GM12878 (cell line): ENCODE results near the gene RXYLT1. TPM values are rescaled to one million over a fixed set of nuclear protein-coding genes. Genes with fewer than 3 reads are reported as not detected.

Experiments used
- ATAC-seq: fragments of 200-7000 bp; cut with Tn5 transposase; 3 replicates; pipeline ENCODE4 v1.9.1; 2020; ENCODE audit warnings: mild to moderate bottlenecking, moderate library complexity
- BruUV-seq: library from RNA; stranded (reverse); fragments of 400-500 nt; replicated peaks from 2 replicates; lab custom pipeline; 2021; lab: Mats Ljungman, UMichigan
- CTCF ChIA-PET: fragments of 300-600 bp; sonication (Branson Sonifier 250); formaldehyde crosslinking; extraction: SDS; loops from one replicate; lab custom pipeline; 2021; ENCODE audit warnings: inconsistent platforms; lab: Yijun Ruan, JAX
- POLR2A ChIA-PET: fragments of 350-600 bp; formaldehyde crosslinking; extraction: SDS; loops from one replicate; lab custom pipeline; 2021; ENCODE audit warnings: inconsistent platforms; lab: Charles Lee
- RAD21 ChIA-PET: fragments of 300-600 bp; sonication (Branson Sonifier 250); formaldehyde crosslinking; loops from one replicate; lab custom pipeline; 2023; ENCODE audit warnings: antibody characterized with exemption; ENCODE audit not compliant: unreplicated experiment; lab: Charles Lee
- SMC1A ChIA-PET: fragments of 300-600 bp; sonication (Branson Sonifier 250); formaldehyde crosslinking; loops from one replicate; lab custom pipeline; 2023; ENCODE audit not compliant: unreplicated experiment, uncharacterized antibody; lab: Charles Lee
- DNase-seq: peaks from one replicate; pipeline ENCODE4 v3.0.0-alpha.2; 2011; ENCODE audit warnings: low read depth, low spot score
- FAIRE-seq: peaks from 3 replicates; lab custom pipeline; 2011; peaks lifted over from hg19 to GRCh38; lab: Jason Lieb, UNC
- H2AFZ ChIP-seq: 2 replicates; pipeline ENCODE4 v1.6.0; 2011; ENCODE audit warnings: low read depth, low read length, control low read depth; ENCODE audit not compliant: control insufficient read depth
- H3K27ac ChIP-seq: 2 replicates; pipeline ENCODE4 v1.5.1; 2011; ENCODE audit warnings: control low read depth; ENCODE audit not compliant: control insufficient read depth, insufficient read depth
- H3K27me3 ChIP-seq, 2 experiments: replicated peaks in 1 of 2; 2 replicates each; pipeline versions ENCODE4 v1.6.0 to v1.6.1; 2011; ENCODE audit warnings: low read length in 1 of 2; ENCODE audit not compliant: control insufficient read depth in 2 of 2, insufficient read depth in 2 of 2
- H3K36me3 ChIP-seq, 2 experiments: 2 replicates each; pipeline ENCODE4 v1.5.1; 2011; ENCODE audit warnings: low read length in 1 of 2; ENCODE audit not compliant: control insufficient read depth in 2 of 2, insufficient read depth in 2 of 2
- H3K4me1 ChIP-seq: 2 replicates; pipeline ENCODE4 v1.6.1; 2011; ENCODE audit warnings: mild to moderate bottlenecking, low read length, moderate library complexity, mixed read lengths; ENCODE audit not compliant: control insufficient read depth, insufficient read depth
- H3K4me2 ChIP-seq: 2 replicates; pipeline ENCODE4 v1.6.0; 2011; ENCODE audit warnings: control low read depth; ENCODE audit not compliant: control insufficient read depth, insufficient read depth
- H3K4me3 ChIP-seq: fragments of 200-600 bp; sonication (generic); 2 replicates; pipeline ENCODE4 v1.5.1; 2016
- H3K79me2 ChIP-seq: 2 replicates; pipeline ENCODE4 v1.6.0; 2011; ENCODE audit warnings: low read length; ENCODE audit not compliant: control insufficient read depth, insufficient read depth
- H3K9ac ChIP-seq: 2 replicates; pipeline ENCODE4 v1.8.0; 2011; ENCODE audit warnings: low read length, control low read depth, mixed read lengths; ENCODE audit not compliant: control insufficient read depth, insufficient read depth
- H3K9me3 ChIP-seq: replicated peaks from 3 replicates; pipeline ENCODE4 v1.5.1; 2011; ENCODE audit warnings: mild to moderate bottlenecking, low read length; ENCODE audit not compliant: control insufficient read depth, insufficient read depth
- H4K20me1 ChIP-seq: 2 replicates; pipeline ENCODE4 v1.6.0; 2011; ENCODE audit not compliant: control insufficient read depth, insufficient read depth
- ATF7 ChIP-seq: fragments of 450-650 bp; IDR thresholded peaks from 2 replicates; pipeline ENCODE4 v1.6.1; 2016; ENCODE audit warnings: low read depth, mild to moderate bottlenecking
- BACH1 ChIP-seq: fragments of 450-650 bp; IDR thresholded peaks from 2 replicates; pipeline ENCODE4 v1.6.1; 2017; ENCODE audit warnings: mild to moderate bottlenecking, borderline replicate concordance
- BCL3 ChIP-seq: IDR thresholded peaks from 2 replicates; pipeline ENCODE4 v1.6.1; 2011; ENCODE audit warnings: borderline replicate concordance, low read depth, mild to moderate bottlenecking, moderate library complexity, low read length; ENCODE audit not compliant: insufficient read depth, poor library complexity, severe bottlenecking
- CHD1 ChIP-seq: IDR thresholded peaks from 2 replicates; pipeline ENCODE4 v1.6.1; 2012; ENCODE audit warnings: low read depth, low read length, improper control_type of control experiment
- DPF2 ChIP-seq: fragments of 450-650 bp; IDR thresholded peaks from 2 replicates; pipeline ENCODE4 v1.6.1; 2017; ENCODE audit warnings: mild to moderate bottlenecking
- E4F1 ChIP-seq: fragments of 450-650 bp; IDR thresholded peaks from 2 replicates; pipeline ENCODE4 v1.6.1; 2018; ENCODE audit warnings: borderline replicate concordance, mild to moderate bottlenecking; ENCODE audit not compliant: partially characterized antibody
- EGR1 ChIP-seq, 2 experiments: IDR thresholded peaks; 1 replicate in 1 of 2; 2 replicates in 1 of 2; pipeline ENCODE4 v1.6.1; 2011 to 2012; ENCODE audit warnings: low read depth in 2 of 2, low read length in 2 of 2, borderline replicate concordance in 1 of 2, mild to moderate bottlenecking in 1 of 2, moderate library complexity in 1 of 2
- ESRRA ChIP-seq: IDR thresholded peaks from 2 replicates; pipeline ENCODE4 v1.6.1; 2012; ENCODE audit warnings: mild to moderate bottlenecking, low read length, improper control_type of control experiment
- KAT2A ChIP-seq: conservative IDR thresholded peaks from 2 replicates; pipeline ENCODE4 v1.6.1; 2011; ENCODE audit warnings: low read depth, low read length; ENCODE audit not compliant: control insufficient read depth
- KLF5 ChIP-seq: fragments of 450-650 bp; IDR thresholded peaks from 2 replicates; pipeline ENCODE4 v1.6.1; 2014; ENCODE audit warnings: mild to moderate bottlenecking; ENCODE audit not compliant: partially characterized antibody
- MTA3 ChIP-seq: IDR thresholded peaks from 2 replicates; pipeline ENCODE4 v1.6.1; 2012; ENCODE audit warnings: low read length, inconsistent platforms, borderline replicate concordance
- MYB ChIP-seq: fragments of 150-350 bp; IDR thresholded peaks from 2 replicates; pipeline ENCODE4 v1.6.1; 2014; ENCODE audit warnings: mild to moderate bottlenecking, low read depth, low read length, borderline replicate concordance
- STAT3 ChIP-seq: IDR thresholded peaks from 2 replicates; pipeline ENCODE4 v1.6.1; 2011; ENCODE audit warnings: low read depth, low read length, improper control_type of control experiment
- TCF7 ChIP-seq: IDR thresholded peaks from 2 replicates; pipeline ENCODE4 v1.6.1; 2014; ENCODE audit warnings: antibody characterized with exemption, borderline replicate concordance
- ZBTB4 ChIP-seq: fragments of 450-650 bp; formaldehyde crosslinking; IDR thresholded peaks from 2 replicates; pipeline ENCODE4 v1.4.0; 2022; ENCODE audit warnings: mild to moderate bottlenecking, moderate library complexity
- WGBS: methylation state at CpG from one replicate; pipeline ENCODE4 v1.1.6; 2016; ENCODE audit warnings: low lambda C conversion rate; ENCODE audit not compliant: insufficient replicate concordance, insufficient coverage; ENCODE audit errors: missing lambda C conversion rate; 5-methylcytosine and 5-hydroxymethylcytosine counted together
- in situ Hi-C: fragments of 300-500 bp; cut with MboI; formaldehyde crosslinking; loops from 9 replicates; pipeline ENCODE4 v1.14.3; 2018; ENCODE audit warnings: mixed read lengths
- intact Hi-C: fragments of 100-400 bp; cut with micrococcal nuclease; formaldehyde crosslinking; loops from one replicate; pipeline ENCODE4 v1.14.2; 2022; ENCODE audit not compliant: unreplicated experiment
- polyA plus RNA-seq, 11 experiments: library from polyadenylated mRNA; depleted of rRNA in 4 of 11; unstranded in 6 of 11; stranded (reverse) in 5 of 11; fragments of >200 nt; fragmentation: Nextera tagmentation in 4 of 11; fragmentation: Illumina TruSeq in 1 of 11; extraction: Ambion mirVana in 4 of 11; extraction: Trizol in 1 of 11; gene quantifications; 1 replicate in 1 of 11; 2 replicates in 10 of 11; pipeline versions ENCODE4 v1.2.1 to v1.2.3, GENCODE V29; 2011 to 2016; ENCODE audit warnings: inconsistent platforms in 2 of 11, missing spikeins in 2 of 11, low read depth in 1 of 11
- total RNA-seq, 4 experiments: library from RNA; depleted of rRNA in 3 of 4; stranded (reverse); fragments of >200 nt in 3 of 4; fragmentation: Illumina TruSeq in 1 of 4; extraction: Trizol in 1 of 4; gene quantifications; 2 replicates each; pipeline versions ENCODE4 v1.2.1 to v1.2.3, GENCODE V29; 2013 to 2021
- TF ChIP-seq, protein P1 (sequence below): fragments of 450-650 bp; IDR thresholded peaks from 2 replicates; pipeline ENCODE4 v1.6.1; 2014; ENCODE audit warnings: mild to moderate bottlenecking

RXYLT1 gene
- total and polyA plus RNA-seq, 10 of the 15 experiments (the other 5 are each of a cell fraction or from before 2014, with no cell fraction given), result 10.4 to 33.8 (median 21.5) TPM

GRCh38 chr12:63787306-63787705 is 7.6 kb downstream of the RXYLT1 start (continued):
- no peak for TF ChIP-seq STAT3
- TF ChIP-seq MTA3, result no peak
- TF ChIP-seq TCF7, result no peak
- TF ChIP-seq, all 136 proteins: peak for 0

GRCh38 chr12:63790608-63790945 is 10.9 kb downstream of the RXYLT1 start:
- Histone ChIP-seq H3K36me3 (peaks cover 0 to 6% of the 10 kb centered on the region in 2 experiments; a peak in 1 of 4 replicates), H2AFZ (no peak overlapping the region), H3K9ac (no peak overlapping the region), H3K4me3 (no peak overlapping the region), H3K79me2 (no peaks in the 10 kb centered on the region), H3K27me3 (no peaks in the 10 kb centered on the region), H3K4me1 (no peaks in the 10 kb centered on the region), H3K4me2 (no peak overlapping the region), H3K9me3 (no peaks in the 10 kb centered on the region), H3K27ac (no peak overlapping the region), H4K20me1 (no peaks in the 10 kb centered on the region)
- FAIRE-seq (no peak), ATAC-seq (no peak), DNase-seq (no peak)
- ChIA-PET SMC1A (no interaction called here), POLR2A (no interaction called here), CTCF (no interaction called here), RAD21 (no interaction called here)
- no TSS peak for BruUV-seq
- 82% methylated on average over 4 of the region's 4 CpGs for WGBS
- intact Hi-C loops, result no loop called here
- in situ Hi-C loops, result no loop called here
- no peak for TF ChIP-seq MYB
- no peak for TF ChIP-seq E4F1
- TF ChIP-seq DPF2, result no peak
- TF ChIP-seq CHD1, result no peak
- no peak for TF ChIP-seq ZBTB4 (CRISPR knock-in tag)
- TF ChIP-seq KLF5, result no peak
- TF ChIP-seq, protein P1, sequence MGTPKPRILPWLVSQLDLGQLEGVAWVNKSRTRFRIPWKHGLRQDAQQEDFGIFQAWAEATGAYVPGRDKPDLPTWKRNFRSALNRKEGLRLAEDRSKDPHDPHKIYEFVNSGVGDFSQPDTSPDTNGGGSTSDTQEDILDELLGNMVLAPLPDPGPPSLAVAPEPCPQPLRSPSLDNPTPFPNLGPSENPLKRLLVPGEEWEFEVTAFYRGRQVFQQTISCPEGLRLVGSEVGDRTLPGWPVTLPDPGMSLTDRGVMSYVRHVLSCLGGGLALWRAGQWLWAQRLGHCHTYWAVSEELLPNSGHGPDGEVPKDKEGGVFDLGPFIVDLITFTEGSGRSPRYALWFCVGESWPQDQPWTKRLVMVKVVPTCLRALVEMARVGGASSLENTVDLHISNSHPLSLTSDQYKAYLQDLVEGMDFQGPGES, result no peak
- no peak for TF ChIP-seq ATF7
- TF ChIP-seq KAT2A, result no peak
- no peak for TF ChIP-seq EGR1 (IDR thresholded peaks at IDR 0.05; ENCODE audit: borderline replicate concordance in 1 of 2, low read depth in 2 of 2, low read length in 2 of 2)
- no peak for TF ChIP-seq ESRRA
- no peak for TF ChIP-seq BACH1
- no peak for TF ChIP-seq TCF7
- TF ChIP-seq BCL3, result no peak
